Psoas muscle (tissue), 8 donors: Measurements from ENCODE around the gene GABRB1. TPM values are rescaled to one million over a fixed set of nuclear protein-coding genes. Genes with fewer than 3 reads are reported as not detected.

ENCODE experiments used
- ATAC-seq, 4 donors: fragments of 200-7000 bp; cut with Tn5 transposase; one replicate each; pipeline ENCODE4 v1.9.1; 2020; ENCODE audit warnings: moderate library complexity in 3 of 4, mild to moderate bottlenecking in 2 of 4
- DNase-seq, 2 donors: peaks; one replicate each; pipeline ENCODE4 v3.0.0-alpha.2; 2020
- H3K27ac ChIP-seq: fragments of 200-600 bp; one replicate; pipeline ENCODE4 v1.8.0; 2022
- H3K27me3 ChIP-seq, 3 donors: fragments of 200-600 bp in 1 of 3; one replicate each; pipeline versions ENCODE4 v1.6.1 to v1.8.0; 2013 to 2022; ENCODE audit warnings: low read length in 2 of 3, mild to moderate bottlenecking in 2 of 3, moderate library complexity in 1 of 3; ENCODE audit not compliant: insufficient read depth in 3 of 3
- H3K36me3 ChIP-seq, 2 donors: fragments of 200-600 bp in 1 of 2; one replicate each; pipeline versions ENCODE4 v1.6.1 to v1.8.0; 2013 to 2022; ENCODE audit warnings: low read depth in 1 of 2, mild to moderate bottlenecking in 1 of 2, moderate library complexity in 1 of 2; ENCODE audit not compliant: insufficient read depth in 1 of 2
- H3K4me1 ChIP-seq: fragments of 200-600 bp; one replicate; pipeline ENCODE4 v1.8.0; 2022
- H3K4me3 ChIP-seq: fragments of 200-600 bp; one replicate; pipeline ENCODE4 v1.8.0; 2022; ENCODE audit warnings: mild to moderate bottlenecking
- H3K9me3 ChIP-seq: fragments of 200-600 bp; one replicate; pipeline ENCODE4 v1.8.0; 2022
- WGBS, 3 donors: extraction: QIAGEN DNeasy Blood & Tissue Kit; methylation state at CpG; one replicate each; pipeline versions ENCODE4 v1.1.6 to v1.1.7; 2013; 5-methylcytosine and 5-hydroxymethylcytosine counted together
- intact Hi-C, 2 donors: fragments of 100-400 bp; cut with DNase I; formaldehyde crosslinking; loops; one replicate each; pipeline versions ENCODE4 v1.11.0 to v1.14.2; 2022
- polyA plus RNA-seq, 3 donors: library from polyadenylated mRNA; stranded (reverse); fragments of 200-250 nt; gene quantifications; one replicate each; pipeline ENCODE4 v1.2.3, GENCODE V29; 2013
- total RNA-seq, 4 donors: library from RNA; stranded (reverse); fragmentation: NEBNext Ultra II Directional in 2 of 4; extraction: Animal tissue kit (Norgen Biotek cat#: 25700) in 2 of 4; gene quantifications; one replicate each; pipeline versions ENCODE4 v1.2.1 to v1.2.4, GENCODE V29; 2021 to 2023
- TF ChIP-seq, protein P1 (sequence below): fragments of 200-600 bp; IDR thresholded peaks from one replicate; pipeline ENCODE4 v1.8.0; 2022; ENCODE audit warnings: antibody characterized with exemption
- donor health status: healthy with polysubstance abuse.
- donor health status: DM: no; HTN: no; CAD: no; lungs with moderate emphysema.
- donor health status: Bipolar disorder and iron deficiency.
- donor health status: healthy.
- donor health status: DM: yes; HTN: yes; CAD: no.
- donor health status: DM: no; HTN: no; CAD: no.
- donor health status: DM: no; HTN: no; CAD: no.
- donor health status: DM: yes; HTN: yes; CAD: no.

The GABRB1 gene
- total and polyA plus RNA-seq, 7 donors: not detected

DNA sequence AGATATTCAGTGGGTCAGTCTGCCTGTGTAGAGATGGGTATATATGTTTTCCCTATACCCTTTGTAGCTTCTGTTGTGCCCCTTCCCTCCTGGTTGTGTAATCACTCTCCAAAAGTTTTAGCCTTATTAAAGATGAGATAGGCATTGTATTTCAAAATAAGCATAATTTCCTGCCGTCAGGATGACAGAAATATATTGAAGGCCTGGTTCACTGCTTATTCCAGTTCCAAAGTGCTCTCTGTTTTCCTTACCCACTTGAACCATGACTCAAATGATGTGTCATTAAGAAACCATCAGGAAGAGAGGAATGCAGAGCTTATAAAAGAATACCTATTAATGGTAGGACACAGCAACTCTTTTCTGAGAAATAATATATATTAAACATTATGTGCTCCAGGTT is 178.5 kb downstream of the GABRB1 start:
- no peak for ATAC-seq
- H3K27ac ChIP-seq: no peak overlapping the region
- H3K4me1 ChIP-seq: no peaks in the 10 kb centered on the region
- intact Hi-C loops: no loop called here
- no peak for DNase-seq
- H3K4me3 ChIP-seq: no peak overlapping the region
- H3K36me3 ChIP-seq: no peaks in the 10 kb centered on the region
- WGBS, 3 donors: 59 to 65% (median 62%) methylated on average over 1 of the region's 1 CpG
- H3K9me3 ChIP-seq: no peaks in the 10 kb centered on the region
- TF ChIP-seq, protein P1, sequence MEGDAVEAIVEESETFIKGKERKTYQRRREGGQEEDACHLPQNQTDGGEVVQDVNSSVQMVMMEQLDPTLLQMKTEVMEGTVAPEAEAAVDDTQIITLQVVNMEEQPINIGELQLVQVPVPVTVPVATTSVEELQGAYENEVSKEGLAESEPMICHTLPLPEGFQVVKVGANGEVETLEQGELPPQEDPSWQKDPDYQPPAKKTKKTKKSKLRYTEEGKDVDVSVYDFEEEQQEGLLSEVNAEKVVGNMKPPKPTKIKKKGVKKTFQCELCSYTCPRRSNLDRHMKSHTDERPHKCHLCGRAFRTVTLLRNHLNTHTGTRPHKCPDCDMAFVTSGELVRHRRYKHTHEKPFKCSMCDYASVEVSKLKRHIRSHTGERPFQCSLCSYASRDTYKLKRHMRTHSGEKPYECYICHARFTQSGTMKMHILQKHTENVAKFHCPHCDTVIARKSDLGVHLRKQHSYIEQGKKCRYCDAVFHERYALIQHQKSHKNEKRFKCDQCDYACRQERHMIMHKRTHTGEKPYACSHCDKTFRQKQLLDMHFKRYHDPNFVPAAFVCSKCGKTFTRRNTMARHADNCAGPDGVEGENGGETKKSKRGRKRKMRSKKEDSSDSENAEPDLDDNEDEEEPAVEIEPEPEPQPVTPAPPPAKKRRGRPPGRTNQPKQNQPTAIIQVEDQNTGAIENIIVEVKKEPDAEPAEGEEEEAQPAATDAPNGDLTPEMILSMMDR: no peak
- H3K27me3 ChIP-seq: no peaks in the 10 kb centered on the region

DNA sequence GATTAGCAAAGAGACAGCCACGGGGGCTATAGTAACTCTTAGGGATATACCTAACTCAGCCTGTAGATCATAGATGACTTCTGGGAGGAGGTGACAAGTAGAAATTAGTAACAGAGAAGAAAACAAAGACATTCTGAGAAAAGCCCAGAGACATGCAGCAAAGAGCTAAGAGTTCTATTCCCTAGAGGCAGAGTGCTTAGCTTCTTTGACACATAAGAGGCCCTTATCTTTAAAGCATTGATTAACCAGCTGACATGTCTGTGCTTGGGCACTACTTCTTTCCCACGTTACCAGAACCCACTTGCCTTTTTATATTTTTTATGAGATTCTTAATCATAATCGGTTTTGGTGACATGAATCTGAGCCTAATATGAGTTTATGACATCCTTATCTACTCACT is 179.5 kb downstream of the GABRB1 start:
- Histone ChIP-seq H3K27ac (no peak overlapping the region), H3K9me3 (no peaks in the 10 kb centered on the region), H3K4me3 (no peak overlapping the region), H3K36me3 (no peaks in the 10 kb centered on the region), H3K27me3 (no peaks in the 10 kb centered on the region), H3K4me1 (no peaks in the 10 kb centered on the region)
- intact Hi-C loops: no loop called here
- no peak for ATAC-seq
- TF ChIP-seq, protein P1: no peak
- no peak for DNase-seq
- 46 to 59% (median 53%) methylated on average over 3 of the region's 3 CpGs for WGBS, 3 donors

DNA sequence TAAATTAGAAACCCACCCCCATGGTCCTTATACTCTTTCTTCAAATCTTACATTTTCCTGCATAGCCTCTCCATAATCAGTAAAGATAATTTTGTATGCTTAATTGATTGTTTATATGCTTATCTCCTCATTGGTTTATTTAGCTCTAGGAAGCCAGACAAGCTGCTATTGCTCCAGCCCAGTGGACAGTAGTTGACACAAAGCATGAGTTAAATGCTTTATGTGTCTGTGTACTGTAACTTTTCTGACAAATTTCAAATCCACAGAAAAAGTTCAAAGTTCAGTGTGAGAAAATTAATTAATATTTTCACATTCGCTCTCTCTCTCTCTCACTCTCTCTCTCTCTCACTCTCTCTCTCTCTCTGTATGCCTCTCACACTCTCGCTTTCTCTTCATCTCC is 181.7 kb downstream of the GABRB1 start:
- no peaks in the 10 kb centered on the region for H3K9me3 ChIP-seq
- 84 to 88% (median 84%) methylated on average over 2 of the region's 2 CpGs for WGBS, 3 donors
- H3K27ac ChIP-seq: no peak overlapping the region
- no peaks in the 10 kb centered on the region for H3K27me3 ChIP-seq
- ATAC-seq (no peak), DNase-seq (no peak)
- TF ChIP-seq, protein P1: no peak
- H3K4me1 ChIP-seq: no peaks in the 10 kb centered on the region
- intact Hi-C loops: no loop called here
- H3K36me3 ChIP-seq: no peaks in the 10 kb centered on the region
- no peak overlapping the region for H3K4me3 ChIP-seq

DNA sequence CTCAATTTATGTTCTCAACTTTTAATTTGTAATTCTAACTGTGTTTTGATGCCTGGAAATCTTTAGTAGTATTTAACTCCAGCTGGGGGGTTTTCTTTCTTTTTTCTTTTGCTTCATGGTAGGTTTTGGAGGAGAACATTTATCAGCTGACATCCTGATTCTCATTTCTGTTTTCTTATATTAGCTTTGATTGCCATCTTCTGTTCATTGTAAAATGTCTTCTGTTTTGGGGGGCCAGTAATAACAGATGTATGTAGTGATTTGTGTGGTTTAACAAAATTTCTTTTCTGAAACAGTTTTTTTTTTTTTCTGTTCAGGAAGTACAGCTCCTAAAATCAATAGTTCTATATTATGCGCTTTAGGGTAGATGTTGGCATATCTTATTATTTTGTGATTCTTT is 182.2 kb downstream of the GABRB1 start:
- ATAC-seq (no peak), DNase-seq (no peak)
- Histone ChIP-seq H3K27ac (no peak overlapping the region), H3K36me3 (no peaks in the 10 kb centered on the region), H3K27me3 (no peaks in the 10 kb centered on the region), H3K4me1 (no peaks in the 10 kb centered on the region), H3K4me3 (no peak overlapping the region), H3K9me3 (no peaks in the 10 kb centered on the region)
- WGBS, 3 donors: 96 to 98% (median 97%) methylated on average over 1 of the region's 1 CpG
- TF ChIP-seq, protein P1: no peak
- intact Hi-C loops: no loop called here

DNA sequence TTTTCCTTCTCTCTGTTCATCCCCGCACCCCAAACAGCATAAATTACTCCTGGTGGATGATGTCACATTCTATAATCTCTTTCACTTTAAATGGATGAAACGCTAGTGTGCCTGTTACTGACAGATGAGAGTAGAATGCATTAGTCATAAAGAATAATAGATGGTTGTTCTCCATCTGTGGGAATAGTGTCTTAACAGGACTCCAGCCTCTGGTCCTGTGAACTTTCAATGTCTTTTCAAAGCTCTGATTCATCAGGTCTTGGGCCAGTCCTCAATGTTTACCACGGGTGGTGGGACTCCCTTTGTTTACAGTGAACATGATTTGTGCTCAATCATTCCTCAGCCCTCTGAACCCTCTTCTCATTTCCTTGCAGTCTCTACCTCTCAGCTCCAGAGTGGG is 182.6 kb downstream of the GABRB1 start:
- TF ChIP-seq, protein P1: no peak
- H3K27me3 ChIP-seq: no peaks in the 10 kb centered on the region
- H3K4me1 ChIP-seq: no peaks in the 10 kb centered on the region
- no peak overlapping the region for H3K4me3 ChIP-seq
- ATAC-seq: no peak
- 41 to 47% (median 44%) methylated on average over 3 of the region's 3 CpGs for WGBS, 3 donors
- no peak overlapping the region for H3K27ac ChIP-seq
- no peak for DNase-seq
- intact Hi-C loops: no loop called here
- H3K9me3 ChIP-seq: no peaks in the 10 kb centered on the region
- no peaks in the 10 kb centered on the region for H3K36me3 ChIP-seq
